ENCODE measurements around the gene BRIP1. TPM values are rescaled to one million over a fixed set of nuclear protein-coding genes. Genes with fewer than 3 reads are reported as not detected.

BRIP1 gene
- polyA plus RNA-seq, 1 of the 3 experiments (the other 2 are of a cell fraction): 2.0 TPM

DNA sequence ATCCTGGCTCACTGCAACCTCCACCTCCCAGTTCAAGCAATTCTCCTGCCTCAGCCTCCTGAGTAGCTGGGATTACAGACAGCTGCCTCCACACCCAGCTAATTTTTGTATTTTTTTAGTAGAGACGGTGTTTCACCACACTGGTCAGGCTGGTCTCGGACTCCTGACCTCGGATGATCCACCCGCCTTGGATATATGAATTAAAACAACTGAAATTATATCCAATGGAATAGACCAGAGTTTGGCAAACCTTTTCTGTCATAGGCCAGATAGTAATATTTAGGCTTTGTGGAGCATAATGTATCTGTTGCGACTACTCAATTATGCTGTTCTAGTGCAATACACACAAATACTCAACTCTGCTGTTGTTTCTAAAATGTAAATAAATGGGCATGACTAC lies 178.5 kb downstream of the BRIP1 start (continued):
- TF ChIP-seq, protein P1, sequence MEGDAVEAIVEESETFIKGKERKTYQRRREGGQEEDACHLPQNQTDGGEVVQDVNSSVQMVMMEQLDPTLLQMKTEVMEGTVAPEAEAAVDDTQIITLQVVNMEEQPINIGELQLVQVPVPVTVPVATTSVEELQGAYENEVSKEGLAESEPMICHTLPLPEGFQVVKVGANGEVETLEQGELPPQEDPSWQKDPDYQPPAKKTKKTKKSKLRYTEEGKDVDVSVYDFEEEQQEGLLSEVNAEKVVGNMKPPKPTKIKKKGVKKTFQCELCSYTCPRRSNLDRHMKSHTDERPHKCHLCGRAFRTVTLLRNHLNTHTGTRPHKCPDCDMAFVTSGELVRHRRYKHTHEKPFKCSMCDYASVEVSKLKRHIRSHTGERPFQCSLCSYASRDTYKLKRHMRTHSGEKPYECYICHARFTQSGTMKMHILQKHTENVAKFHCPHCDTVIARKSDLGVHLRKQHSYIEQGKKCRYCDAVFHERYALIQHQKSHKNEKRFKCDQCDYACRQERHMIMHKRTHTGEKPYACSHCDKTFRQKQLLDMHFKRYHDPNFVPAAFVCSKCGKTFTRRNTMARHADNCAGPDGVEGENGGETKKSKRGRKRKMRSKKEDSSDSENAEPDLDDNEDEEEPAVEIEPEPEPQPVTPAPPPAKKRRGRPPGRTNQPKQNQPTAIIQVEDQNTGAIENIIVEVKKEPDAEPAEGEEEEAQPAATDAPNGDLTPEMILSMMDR (IDR thresholded peaks at IDR 0.05): no peak
- TF ChIP-seq GATA2 (CRISPR knock-in tag; IDR thresholded peaks at IDR 0.05) (no peak), CHD2 (IDR thresholded peaks at IDR 0.05; ENCODE audit: low read length, partially characterized antibody) (no peak), FOSL2 (IDR thresholded peaks at IDR 0.05; ENCODE audit: borderline replicate concordance, low read depth) (no peak), SMC3 (IDR thresholded peaks at IDR 0.05; ENCODE audit: low read depth, low read length) (no peak)
- TF ChIP-seq, protein P2, sequence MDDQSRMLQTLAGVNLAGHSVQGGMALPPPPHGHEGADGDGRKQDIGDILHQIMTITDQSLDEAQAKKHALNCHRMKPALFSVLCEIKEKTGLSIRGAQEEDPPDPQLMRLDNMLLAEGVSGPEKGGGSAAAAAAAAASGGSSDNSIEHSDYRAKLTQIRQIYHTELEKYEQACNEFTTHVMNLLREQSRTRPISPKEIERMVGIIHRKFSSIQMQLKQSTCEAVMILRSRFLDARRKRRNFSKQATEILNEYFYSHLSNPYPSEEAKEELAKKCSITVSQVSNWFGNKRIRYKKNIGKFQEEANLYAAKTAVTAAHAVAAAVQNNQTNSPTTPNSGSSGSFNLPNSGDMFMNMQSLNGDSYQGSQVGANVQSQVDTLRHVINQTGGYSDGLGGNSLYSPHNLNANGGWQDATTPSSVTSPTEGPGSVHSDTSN (IDR thresholded peaks at IDR 0.05): no peak
- TF ChIP-seq, protein P3, sequence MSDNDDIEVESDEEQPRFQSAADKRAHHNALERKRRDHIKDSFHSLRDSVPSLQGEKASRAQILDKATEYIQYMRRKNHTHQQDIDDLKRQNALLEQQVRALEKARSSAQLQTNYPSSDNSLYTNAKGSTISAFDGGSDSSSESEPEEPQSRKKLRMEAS (IDR thresholded peaks at IDR 0.05; ENCODE audit: low read depth): no peak

DNA sequence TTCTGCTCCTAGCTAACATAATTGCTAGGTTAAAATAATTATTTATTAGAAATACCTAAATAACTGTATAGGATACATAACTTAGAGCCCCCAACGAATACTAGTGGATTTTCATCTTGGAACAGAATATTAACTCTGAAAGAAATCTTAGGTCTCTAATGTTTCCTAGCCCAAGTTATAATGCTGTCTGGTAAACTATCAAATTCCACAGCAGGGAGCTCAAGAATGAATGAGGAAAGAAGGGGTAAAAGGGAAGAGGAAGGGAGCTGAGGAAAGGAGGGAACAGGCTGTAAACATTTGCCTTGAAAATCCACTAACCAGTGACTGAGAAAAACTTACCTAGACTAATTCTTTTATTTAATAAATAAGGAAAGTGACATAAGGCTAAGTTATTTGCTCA lies 179.2 kb downstream of the BRIP1 start:
- TF ChIP-seq FOXJ3 (CRISPR knock-in tag; IDR thresholded peaks at IDR 0.05) (no peak), TAF1 (IDR thresholded peaks at IDR 0.05; ENCODE audit: borderline replicate concordance, low read depth, low read length) (no peak), EZH2phosphoT487 (IDR thresholded peaks at IDR 0.05; ENCODE audit: borderline replicate concordance, low read depth) (no peak), RAD21 (IDR thresholded peaks at IDR 0.05; ENCODE audit: low read length) (no peak), MXI1 (IDR thresholded peaks at IDR 0.05; ENCODE audit: low read depth, low read length) (no peak), TEAD4 (IDR thresholded peaks at IDR 0.05; ENCODE audit: borderline replicate concordance, insufficient read depth) (no peak), JUND (IDR thresholded peaks at IDR 0.05) (no peak), SMC3 (IDR thresholded peaks at IDR 0.05; ENCODE audit: low read depth, low read length) (no peak), MEF2A (IDR thresholded peaks at IDR 0.05; ENCODE audit: borderline replicate concordance, low read depth) (no peak), TCF12 (IDR thresholded peaks at IDR 0.05) (no peak)
- TF ChIP-seq, protein P4, sequence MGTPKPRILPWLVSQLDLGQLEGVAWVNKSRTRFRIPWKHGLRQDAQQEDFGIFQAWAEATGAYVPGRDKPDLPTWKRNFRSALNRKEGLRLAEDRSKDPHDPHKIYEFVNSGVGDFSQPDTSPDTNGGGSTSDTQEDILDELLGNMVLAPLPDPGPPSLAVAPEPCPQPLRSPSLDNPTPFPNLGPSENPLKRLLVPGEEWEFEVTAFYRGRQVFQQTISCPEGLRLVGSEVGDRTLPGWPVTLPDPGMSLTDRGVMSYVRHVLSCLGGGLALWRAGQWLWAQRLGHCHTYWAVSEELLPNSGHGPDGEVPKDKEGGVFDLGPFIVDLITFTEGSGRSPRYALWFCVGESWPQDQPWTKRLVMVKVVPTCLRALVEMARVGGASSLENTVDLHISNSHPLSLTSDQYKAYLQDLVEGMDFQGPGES (IDR thresholded peaks at IDR 0.05; ENCODE audit: low read depth, low read length): no peak
- TF ChIP-seq, protein P5, sequence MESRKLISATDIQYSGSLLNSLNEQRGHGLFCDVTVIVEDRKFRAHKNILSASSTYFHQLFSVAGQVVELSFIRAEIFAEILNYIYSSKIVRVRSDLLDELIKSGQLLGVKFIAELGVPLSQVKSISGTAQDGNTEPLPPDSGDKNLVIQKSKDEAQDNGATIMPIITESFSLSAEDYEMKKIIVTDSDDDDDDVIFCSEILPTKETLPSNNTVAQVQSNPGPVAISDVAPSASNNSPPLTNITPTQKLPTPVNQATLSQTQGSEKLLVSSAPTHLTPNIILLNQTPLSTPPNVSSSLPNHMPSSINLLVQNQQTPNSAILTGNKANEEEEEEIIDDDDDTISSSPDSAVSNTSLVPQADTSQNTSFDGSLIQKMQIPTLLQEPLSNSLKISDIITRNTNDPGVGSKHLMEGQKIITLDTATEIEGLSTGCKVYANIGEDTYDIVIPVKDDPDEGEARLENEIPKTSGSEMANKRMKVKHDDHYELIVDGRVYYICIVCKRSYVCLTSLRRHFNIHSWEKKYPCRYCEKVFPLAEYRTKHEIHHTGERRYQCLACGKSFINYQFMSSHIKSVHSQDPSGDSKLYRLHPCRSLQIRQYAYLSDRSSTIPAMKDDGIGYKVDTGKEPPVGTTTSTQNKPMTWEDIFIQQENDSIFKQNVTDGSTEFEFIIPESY (IDR thresholded peaks at IDR 0.05; ENCODE audit: borderline replicate concordance, low read depth): no peak
- TF ChIP-seq, protein P1 (IDR thresholded peaks at IDR 0.05): no peak
- TF ChIP-seq, protein P2 (IDR thresholded peaks at IDR 0.05): no peak
- TF ChIP-seq, protein P6, sequence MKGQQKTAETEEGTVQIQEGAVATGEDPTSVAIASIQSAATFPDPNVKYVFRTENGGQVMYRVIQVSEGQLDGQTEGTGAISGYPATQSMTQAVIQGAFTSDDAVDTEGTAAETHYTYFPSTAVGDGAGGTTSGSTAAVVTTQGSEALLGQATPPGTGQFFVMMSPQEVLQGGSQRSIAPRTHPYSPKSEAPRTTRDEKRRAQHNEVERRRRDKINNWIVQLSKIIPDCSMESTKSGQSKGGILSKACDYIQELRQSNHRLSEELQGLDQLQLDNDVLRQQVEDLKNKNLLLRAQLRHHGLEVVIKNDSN (IDR thresholded peaks at IDR 0.05; ENCODE audit: borderline replicate concordance, low read depth): no peak
- TF ChIP-seq, protein P3 (IDR thresholded peaks at IDR 0.05; ENCODE audit: low read depth): no peak
- Histone ChIP-seq H3K27me3 (ENCODE audit: insufficient read depth) (no peaks in the 10 kb centered on the region), H3K27ac (ENCODE audit: low read depth in 2 of 2, low read length in 1 of 2) (no peak overlapping the region), H3F3A (replicated peaks; ENCODE audit: insufficient read depth) (peaks cover 7% of the 10 kb centered on the region), H3K4me2 (no peak overlapping the region), H2AFZ (ENCODE audit: low read depth) (no peak overlapping the region), H3K4me1 (ENCODE audit: control insufficient read depth in 1 of 2, insufficient read depth in 2 of 2, low read depth in 1 of 2, low read length in 1 of 2) (no peaks in the 10 kb centered on the region), H3K79me2 (ENCODE audit: insufficient read depth) (no peaks in the 10 kb centered on the region), H3K36me3 (replicated peaks in 1 of 2; ENCODE audit: control insufficient read depth in 1 of 2, insufficient read depth in 2 of 2, low read length in 1 of 2) (peaks cover 5 to 43% of the 10 kb centered on the region in 2 experiments), H3K9me2 (no peaks in the 10 kb centered on the region), H3K4me3 (ENCODE audit: low read depth in 2 of 2, low read length in 1 of 2) (no peak overlapping the region), H3K9ac (no peak overlapping the region), H4K20me1 (ENCODE audit: insufficient read depth) (no peaks in the 10 kb centered on the region), H3K9me3 (no peaks in the 10 kb centered on the region)
- DNase-seq: no peak
- WGBS (ENCODE audit: low lambda C conversion rate): 98% methylated on average over 1 of the region's 1 CpG
- POLR2A ChIA-PET: no interaction called here
- CTCF ChIA-PET: interaction anchor here (0.9 to 1.0 kb wide), 2 partner anchors 12 to 188 kb away, joined by 3 to 5 read pairs; no protein-coding TSS in a partner anchor

Data from SK-N-SH (cell line).